ENCODE measurements around the gene LDB3. TPM values are rescaled to one million over a fixed set of nuclear protein-coding genes. Genes with fewer than 3 reads are reported as not detected.

Gene LDB3
- total RNA-seq, 2 donors from 2014 or later, result 0.66 to 0.78 TPM

- TF ChIP-seq CTCF (IDR thresholded peaks at IDR 0.05), result no peak
- 40 to 44% methylated on average over 7 of the region's 7 CpGs for WGBS, 2 donors
- H3K9me3 ChIP-seq, result no peaks in the 10 kb centered on the region
- no peaks in the 10 kb centered on the region for H3K4me1 ChIP-seq
- ATAC-seq (no peak), DNase-seq (no peak)
- H3K36me3 ChIP-seq (replicated peaks in 1 of 2; ENCODE audit: insufficient read depth in 1 of 2, low read depth in 2 of 2), result no peaks in the 10 kb centered on the region
- no peaks in the 10 kb centered on the region for H3K27me3 ChIP-seq
- intact Hi-C loops (cut with DNase I), result no loop called here
- H3K4me3 ChIP-seq, result no peak overlapping the region
- H3K27ac ChIP-seq, result no peak overlapping the region
Measured at GRCh38 chr10:86747796-86748581, 79.7 kb downstream of the LDB3 start.

GRCh38 chr10:86749854-86750253 lies 81.5 kb downstream of the LDB3 start:
- Histone ChIP-seq H3K9me3 (no peaks in the 10 kb centered on the region), H3K27me3 (no peaks in the 10 kb centered on the region), H3K27ac (no peak overlapping the region), H3K4me3 (no peak overlapping the region), H3K36me3 (replicated peaks in 1 of 2; ENCODE audit: insufficient read depth in 1 of 2, low read depth in 2 of 2) (no peaks in the 10 kb centered on the region), H3K4me1 (peaks cover 4% of the 10 kb centered on the region)
- no peak for TF ChIP-seq POLR2A (IDR thresholded peaks at IDR 0.05)
- TF ChIP-seq CTCF (IDR thresholded peaks at IDR 0.05), result no peak
- no peak for ATAC-seq
- no peak for DNase-seq
- WGBS, 2 donors, result 81 to 93% methylated on average over 9 of the region's 9 CpGs
- intact Hi-C loops (cut with DNase I), result no loop called here

GRCh38 chr10:86751477-86751876 lies 83.2 kb downstream of the LDB3 start:
- Histone ChIP-seq H3K36me3 (replicated peaks in 1 of 2; ENCODE audit: insufficient read depth in 1 of 2, low read depth in 2 of 2) (no peaks in the 10 kb centered on the region), H3K27me3 (no peaks in the 10 kb centered on the region), H3K27ac (no peak overlapping the region), H3K4me1 (peaks cover 11% of the 10 kb centered on the region), H3K9me3 (no peaks in the 10 kb centered on the region), H3K4me3 (no peak overlapping the region)
- WGBS, 2 donors, result 81 to 97% methylated on average over 17 of the region's 17 CpGs
- intact Hi-C loops (cut with DNase I), result no loop called here
- ATAC-seq, result no peak
- DNase-seq, result no peak
- TF ChIP-seq POLR2A (IDR thresholded peaks at IDR 0.05) (no peak), CTCF (IDR thresholded peaks at IDR 0.05) (no peak)

GRCh38 chr10:86752311-86752710 lies 84.0 kb downstream of the LDB3 start:
- intact Hi-C loops (cut with DNase I), result no loop called here
- peaks cover 11% of the 10 kb centered on the region for H3K4me1 ChIP-seq
- TF ChIP-seq CTCF (IDR thresholded peaks at IDR 0.05) (no peak), POLR2A (IDR thresholded peaks at IDR 0.05) (no peak)
- no peaks in the 10 kb centered on the region for H3K36me3 ChIP-seq (replicated peaks in 1 of 2; ENCODE audit: insufficient read depth in 1 of 2, low read depth in 2 of 2)
- no peak overlapping the region for H3K27ac ChIP-seq
- WGBS, 2 donors, result 87 to 89% methylated on average over 4 of the region's 4 CpGs
- no peaks in the 10 kb centered on the region for H3K9me3 ChIP-seq
- H3K4me3 ChIP-seq, result no peak overlapping the region
- no peak for ATAC-seq
- no peaks in the 10 kb centered on the region for H3K27me3 ChIP-seq
- DNase-seq, result no peak

GRCh38 chr10:86753051-86753450 lies 84.7 kb downstream of the LDB3 start:
- H3K4me3 ChIP-seq, result no peak overlapping the region
- WGBS, 2 donors, result 92 to 96% methylated on average over 2 of the region's 2 CpGs
- H3K27me3 ChIP-seq, result no peaks in the 10 kb centered on the region
- DNase-seq, result no peak
- no peak for ATAC-seq
- no peaks in the 10 kb centered on the region for H3K36me3 ChIP-seq (replicated peaks in 1 of 2; ENCODE audit: insufficient read depth in 1 of 2, low read depth in 2 of 2)
- H3K9me3 ChIP-seq, result no peaks in the 10 kb centered on the region
- TF ChIP-seq CTCF (IDR thresholded peaks at IDR 0.05), result no peak
- no peak for TF ChIP-seq POLR2A (IDR thresholded peaks at IDR 0.05)
- H3K4me1 ChIP-seq, result peaks cover 11% of the 10 kb centered on the region
- intact Hi-C loops (cut with DNase I), result no loop called here
- H3K27ac ChIP-seq, result no peak overlapping the region
